Neuronal stem cell (in vitro differentiated cells): ENCODE results near the gene JPH4.

Experiments used
- DNase-seq: peaks from one replicate; pipeline ENCODE4 v3.0.0-alpha.2; 2013; ENCODE audit warnings: low spot score
- H2AFZ ChIP-seq: one replicate; pipeline ENCODE4 v1.6.1; 2013; ENCODE audit warnings: mild to moderate bottlenecking, low read length, inconsistent platforms
- H2AK5ac ChIP-seq: 2 replicates; pipeline ENCODE4 v1.6.1; 2013; ENCODE audit warnings: low read depth, mild to moderate bottlenecking, inconsistent platforms, low read length, moderate library complexity, mixed read lengths
- H2BK120ac ChIP-seq: 2 replicates; pipeline ENCODE4 v1.6.1; 2013; ENCODE audit warnings: low read depth, mild to moderate bottlenecking, inconsistent platforms, low read length, moderate library complexity, mixed read lengths
- H2BK12ac ChIP-seq: one replicate; pipeline ENCODE4 v1.6.1; 2013; ENCODE audit warnings: low read length, inconsistent platforms
- H2BK15ac ChIP-seq: 2 replicates; pipeline ENCODE4 v1.6.1; 2013; ENCODE audit warnings: mild to moderate bottlenecking, low read length, inconsistent platforms, mixed read lengths
- H2BK5ac ChIP-seq: one replicate; pipeline ENCODE4 v1.6.1; 2013; ENCODE audit warnings: inconsistent platforms, mild to moderate bottlenecking, low read length, moderate library complexity
- H3K14ac ChIP-seq: one replicate; pipeline ENCODE4 v1.6.1; 2013; ENCODE audit warnings: low read length, inconsistent platforms
- H3K18ac ChIP-seq: 2 replicates; pipeline ENCODE4 v1.6.1; 2013; ENCODE audit warnings: low read length, inconsistent platforms
- H3K23ac ChIP-seq: 2 replicates; pipeline ENCODE4 v1.6.1; 2013; ENCODE audit warnings: low read depth, mild to moderate bottlenecking, mixed read lengths, low read length, inconsistent platforms; ENCODE audit not compliant: poor library complexity
- H3K27ac ChIP-seq: replicated peaks from 3 replicates; pipeline ENCODE4 v1.5.1; 2013; ENCODE audit warnings: low read length, inconsistent platforms
- H3K27me3 ChIP-seq, 3 experiments: 2 replicates each; pipeline ENCODE4 v1.6.1; 2013; ENCODE audit warnings: low read length in 3 of 3, mild to moderate bottlenecking in 2 of 3, inconsistent platforms in 1 of 3, low read depth in 1 of 3, mixed read lengths in 1 of 3, moderate library complexity in 1 of 3; ENCODE audit not compliant: control insufficient read depth in 3 of 3, insufficient read depth in 3 of 3
- H3K36me3 ChIP-seq, 2 donors: replicated peaks in 1 of 2; 2 replicates each; pipeline ENCODE4 v1.6.1; 2013; ENCODE audit warnings: low read length in 2 of 2; ENCODE audit not compliant: control insufficient read depth in 2 of 2, insufficient read depth in 2 of 2
- H3K4ac ChIP-seq: 2 replicates; pipeline ENCODE4 v1.6.1; 2013; ENCODE audit warnings: inconsistent platforms, mild to moderate bottlenecking, low read length, moderate library complexity
- H3K4me1 ChIP-seq, 2 donors: 1 replicate in 1 of 2; 2 replicates in 1 of 2; pipeline ENCODE4 v1.6.1; 2013; ENCODE audit warnings: low read length in 2 of 2, low read depth in 1 of 2; ENCODE audit not compliant: control insufficient read depth in 2 of 2, insufficient read depth in 1 of 2
- H3K4me2 ChIP-seq: one replicate; pipeline ENCODE4 v1.6.1; 2013; ENCODE audit warnings: mild to moderate bottlenecking, low read length, inconsistent platforms; ENCODE audit not compliant: insufficient read depth, poor library complexity, severe bottlenecking
- H3K4me3 ChIP-seq, 2 donors: 2 replicates each; pipeline ENCODE4 v1.5.1; 2013; ENCODE audit warnings: low read length in 2 of 2, mild to moderate bottlenecking in 2 of 2, inconsistent platforms in 1 of 2, moderate library complexity in 1 of 2
- H3K79me1 ChIP-seq: one replicate; pipeline ENCODE4 v1.6.1; 2013; ENCODE audit warnings: low read depth, mild to moderate bottlenecking, inconsistent platforms, low read length, moderate library complexity
- H3K9ac ChIP-seq: one replicate; pipeline ENCODE4 v1.6.1; 2013; ENCODE audit warnings: mild to moderate bottlenecking, low read depth, low read length, inconsistent platforms; ENCODE audit not compliant: poor library complexity
- H3K9me3 ChIP-seq, 2 donors: replicated peaks in 1 of 2; 2 replicates each; pipeline versions ENCODE3 to v1.6.1; 2013; ENCODE audit warnings: low read length in 2 of 2, mild to moderate bottlenecking in 2 of 2, inconsistent platforms in 1 of 2, low read depth in 1 of 2, mixed read lengths in 1 of 2, moderate library complexity in 1 of 2; ENCODE audit not compliant: control insufficient read depth in 2 of 2, insufficient read depth in 1 of 2
- H4K8ac ChIP-seq: one replicate; pipeline ENCODE4 v1.6.1; 2013; ENCODE audit warnings: low read depth, mild to moderate bottlenecking, inconsistent platforms, low read length, moderate library complexity
- H4K91ac ChIP-seq: one replicate; pipeline ENCODE4 v1.6.1; 2013; ENCODE audit warnings: low read length, low read depth, mild to moderate bottlenecking, inconsistent platforms; ENCODE audit not compliant: poor library complexity
- WGBS, 2 donors: extraction: QIAGEN DNeasy Blood & Tissue Kit; methylation state at CpG; one replicate each; pipeline ENCODE4 v1.1.7; 2013; ENCODE audit warnings: missing lambda C conversion rate in 2 of 2, mixed read lengths in 1 of 2; ENCODE audit not compliant: insufficient read length in 2 of 2, insufficient replicate concordance in 1 of 2; ENCODE audit errors: extremely low coverage in 2 of 2; 5-methylcytosine and 5-hydroxymethylcytosine counted together

Gene JPH4

GRCh38 chr14:23620177-23620702 lies 41.6 kb upstream of the JPH4 start:
- no peak overlapping the region for H2BK120ac ChIP-seq
- WGBS, 2 donors = no CpG with 5 or more reads among the region's 3 CpGs
- DNase-seq = no peak
- H4K8ac ChIP-seq = no peak overlapping the region
- no peaks in the 10 kb centered on the region for H3K4me1 ChIP-seq
- H3K9me3 ChIP-seq = peaks cover 6 to 16% of the 10 kb centered on the region in 2 donors
- no peak overlapping the region for H3K4ac ChIP-seq
- H2BK15ac ChIP-seq = no peak overlapping the region
- H3K23ac ChIP-seq = no peak overlapping the region
- no peak overlapping the region for H3K4me3 ChIP-seq
- no peak overlapping the region for H2AFZ ChIP-seq
- H4K91ac ChIP-seq = no peak overlapping the region
- no peak overlapping the region for H2BK5ac ChIP-seq
- no peak overlapping the region for H3K18ac ChIP-seq
- H3K27me3 ChIP-seq = no peaks in the 10 kb centered on the region
- H3K14ac ChIP-seq = no peak overlapping the region
- no peak overlapping the region for H3K27ac ChIP-seq
- no peak overlapping the region for H2BK12ac ChIP-seq
- no peak overlapping the region for H3K9ac ChIP-seq
- H3K4me2 ChIP-seq = no peak overlapping the region
- no peak overlapping the region for H2AK5ac ChIP-seq
- H3K79me1 ChIP-seq = no peaks in the 10 kb centered on the region
- no peaks in the 10 kb centered on the region for H3K36me3 ChIP-seq

- WGBS, 2 donors = no CpG with 5 or more reads among the region's 2 CpGs
- no peak overlapping the region for H3K23ac ChIP-seq
- no peaks in the 10 kb centered on the region for H3K4me1 ChIP-seq
- H2AK5ac ChIP-seq = no peak overlapping the region
- H3K27me3 ChIP-seq = peaks cover 0 to 4% (median 0%) of the 10 kb centered on the region in 3 experiments
- no peak overlapping the region for H4K91ac ChIP-seq
- no peak overlapping the region for H3K4me3 ChIP-seq
- H2BK120ac ChIP-seq = no peak overlapping the region
- no peak for DNase-seq
- no peak overlapping the region for H2BK15ac ChIP-seq
- no peak overlapping the region for H3K27ac ChIP-seq
- H2BK12ac ChIP-seq = no peak overlapping the region
- H3K9ac ChIP-seq = no peak overlapping the region
- H4K8ac ChIP-seq = no peak overlapping the region
- no peaks in the 10 kb centered on the region for H3K36me3 ChIP-seq
- H3K4ac ChIP-seq = no peak overlapping the region
- H3K4me2 ChIP-seq = no peak overlapping the region
- no peak overlapping the region for H3K14ac ChIP-seq
- no peak overlapping the region for H2BK5ac ChIP-seq
- H3K9me3 ChIP-seq = peaks cover 0 to 2% of the 10 kb centered on the region in 2 donors
- H3K18ac ChIP-seq = no peak overlapping the region
- H2AFZ ChIP-seq = no peak overlapping the region
- no peaks in the 10 kb centered on the region for H3K79me1 ChIP-seq
Measured at GRCh38 chr14:23618415-23618988, 39.9 kb upstream of the JPH4 start.

GRCh38 chr14:23617539-23617938 lies 38.9 kb upstream of the JPH4 start:
- Histone ChIP-seq H2BK15ac (no peak overlapping the region), H3K79me1 (no peaks in the 10 kb centered on the region)

GRCh38 chr14:23615856-23616255 lies 37.3 kb upstream of the JPH4 start:
- no CpG with 5 or more reads among the region's 5 CpGs for WGBS, 2 donors
- Histone ChIP-seq H3K27me3 (peaks cover 0 to 4% (median 0%) of the 10 kb centered on the region in 3 experiments), H2BK5ac (no peak overlapping the region), H3K4me1 (no peaks in the 10 kb centered on the region), H3K27ac (no peak overlapping the region), H3K4me2 (no peak overlapping the region), H3K4me3 (no peak overlapping the region), H4K91ac (no peak overlapping the region), H2AFZ (no peak overlapping the region), H3K79me1 (no peaks in the 10 kb centered on the region), H3K9ac (no peak overlapping the region), H3K36me3 (no peaks in the 10 kb centered on the region), H2BK15ac (no peak overlapping the region), H3K9me3 (no peaks in the 10 kb centered on the region), H3K4ac (no peak overlapping the region), H4K8ac (no peak overlapping the region), H2BK12ac (no peak overlapping the region), H3K14ac (no peak overlapping the region), H2BK120ac (no peak overlapping the region), H3K18ac (no peak overlapping the region), H2AK5ac (no peak overlapping the region), H3K23ac (no peak overlapping the region)
- no peak for DNase-seq

More at GRCh38 chr14:23617539-23617938, 38.9 kb upstream of the JPH4 start:
- Histone ChIP-seq H3K36me3 (no peaks in the 10 kb centered on the region), H3K4me2 (no peak overlapping the region), H3K9me3 (no peaks in the 10 kb centered on the region), H3K27me3 (peaks cover 0 to 4% (median 0%) of the 10 kb centered on the region in 3 experiments), H3K4ac (no peak overlapping the region), H2AK5ac (no peak overlapping the region), H3K18ac (no peak overlapping the region), H3K14ac (no peak overlapping the region), H2BK12ac (no peak overlapping the region), H2BK5ac (no peak overlapping the region), H2BK120ac (no peak overlapping the region), H4K91ac (no peak overlapping the region), H3K27ac (no peak overlapping the region), H3K4me1 (no peaks in the 10 kb centered on the region), H3K23ac (no peak overlapping the region), H3K9ac (no peak overlapping the region), H3K4me3 (no peak overlapping the region), H2AFZ (no peak overlapping the region), H4K8ac (no peak overlapping the region)
- no peak for DNase-seq
- WGBS, 2 donors = no CpG with 5 or more reads among the region's 1 CpG
